NCI-H748 (cell line): ENCODE results near the gene POU5F2.

ENCODE experiments used
- DNase-seq: peaks from one replicate; lab custom pipeline; 2025; ENCODE audit not compliant: unreplicated experiment; lab: John Stamatoyannopoulos, UW

The POU5F2 gene

GRCh38 chr5:93741136-93741811 is at the start of gene POU5F2:
Gene POU5F2, minus strand, starts transcription at chr5:93741600. Its CDS starts 37 bp downstream, at chr5:93741563.
- DNase-seq = no peak

GRCh38 chr5:93790401-93790800 is 49.0 kb upstream of the POU5F2 start:
- DNase-seq = peak; percentile 83

GRCh38 chr5:93789173-93790067 is 48.0 kb upstream of the POU5F2 start:
- peak; percentile 34 for DNase-seq

GRCh38 chr5:93787598-93787997 is 46.2 kb upstream of the POU5F2 start:
- no peak for DNase-seq

GRCh38 chr5:93785475-93785874 is 44.1 kb upstream of the POU5F2 start:
- DNase-seq = no peak

GRCh38 chr5:93782978-93783377 is 41.6 kb upstream of the POU5F2 start:
- no peak for DNase-seq

GRCh38 chr5:93777620-93778019 is 36.2 kb upstream of the POU5F2 start:
- no peak for DNase-seq

- no peak for DNase-seq
These were observed 15.0 kb upstream of the POU5F2 start for GRCh38 chr5:93756372-93756771.

GRCh38 chr5:93755716-93756115 is 14.3 kb upstream of the POU5F2 start:
- DNase-seq = no peak

GRCh38 chr5:93748875-93749397 is 7.5 kb upstream of the POU5F2 start:
- DNase-seq = no peak

- DNase-seq = no peak
These were observed 5.1 kb upstream of the POU5F2 start for GRCh38 chr5:93746406-93747056.

- no peak for DNase-seq
These were observed 5.1 kb downstream of the POU5F2 start for GRCh38 chr5:93736284-93736683.

- DNase-seq = no peak
These were observed 6.0 kb downstream of the POU5F2 start for GRCh38 chr5:93735378-93735777.

- DNase-seq = no peak
These were observed 9.4 kb downstream of the POU5F2 start for GRCh38 chr5:93731987-93732386.

- no peak for DNase-seq
These were observed 14.8 kb downstream of the POU5F2 start for GRCh38 chr5:93726595-93726994.

- DNase-seq = no peak
These were observed 16.6 kb downstream of the POU5F2 start for GRCh38 chr5:93724791-93725190.

GRCh38 chr5:93723681-93724080 is 17.7 kb downstream of the POU5F2 start:
- DNase-seq = no peak

GRCh38 chr5:93723005-93723404 is 18.4 kb downstream of the POU5F2 start:
- peak; percentile 72 for DNase-seq

GRCh38 chr5:93722588-93722987 is 18.8 kb downstream of the POU5F2 start:
- no peak for DNase-seq

- DNase-seq = no peak
These were observed 19.9 kb downstream of the POU5F2 start for GRCh38 chr5:93721511-93721910.

GRCh38 chr5:93721071-93721470 is 20.3 kb downstream of the POU5F2 start:
- no peak for DNase-seq
